H9 (cell line): ENCODE measurements around the gene UTP4. TPM values are rescaled to one million over a fixed set of nuclear protein-coding genes. Genes with fewer than 3 reads are reported as not detected.

ENCODE experiments used
- DNase-seq: peaks from one replicate; pipeline ENCODE4 v3.0.0-alpha.2; 2017
- H2AFZ ChIP-seq: one replicate; pipeline ENCODE4 v1.6.1; 2013; ENCODE audit warnings: mild to moderate bottlenecking, low read length, control low read depth, moderate library complexity
- H2AK5ac ChIP-seq: 2 replicates; pipeline ENCODE4 v1.6.1; 2013; ENCODE audit warnings: low read length, control low read depth, mixed read lengths; ENCODE audit not compliant: insufficient read length
- H2BK120ac ChIP-seq: one replicate; pipeline ENCODE4 v1.6.1; 2013; ENCODE audit warnings: low read depth, mild to moderate bottlenecking, low read length, control low read depth, inconsistent platforms; ENCODE audit not compliant: poor library complexity, severe bottlenecking
- H2BK12ac ChIP-seq: 2 replicates; pipeline ENCODE4 v1.6.1; 2013; ENCODE audit warnings: low read length, control low read depth, mixed read lengths, low read depth; ENCODE audit not compliant: insufficient read length
- H2BK15ac ChIP-seq: 2 replicates; pipeline ENCODE4 v1.6.1; 2013; ENCODE audit warnings: low read depth, low read length, control low read depth
- H2BK20ac ChIP-seq: one replicate; pipeline ENCODE4 v1.6.1; 2013; ENCODE audit warnings: low read depth, mild to moderate bottlenecking, low read length, control low read depth, inconsistent platforms; ENCODE audit not compliant: poor library complexity, severe bottlenecking
- H2BK5ac ChIP-seq: 2 replicates; pipeline ENCODE4 v1.6.1; 2013; ENCODE audit warnings: low read length, control low read depth, mixed read lengths; ENCODE audit not compliant: insufficient read length
- H3K14ac ChIP-seq: 2 replicates; pipeline ENCODE4 v1.6.1; 2013; ENCODE audit warnings: low read length, control low read depth; ENCODE audit not compliant: insufficient read depth
- H3K18ac ChIP-seq: 2 replicates; pipeline ENCODE4 v1.6.1; 2013; ENCODE audit warnings: low read depth, mild to moderate bottlenecking, mixed read lengths, low read length, control low read depth; ENCODE audit not compliant: insufficient read length
- H3K23ac ChIP-seq: 2 replicates; pipeline ENCODE4 v1.6.1; 2013; ENCODE audit warnings: low read length, control low read depth, mixed read lengths, low read depth; ENCODE audit not compliant: insufficient read length
- H3K23me2 ChIP-seq: 2 replicates; pipeline ENCODE4 v1.6.1; 2013; ENCODE audit warnings: low read depth, mild to moderate bottlenecking, mixed read lengths, low read length, control low read depth; ENCODE audit not compliant: insufficient read length, poor library complexity, severe bottlenecking
- H3K27ac ChIP-seq: 2 replicates; pipeline ENCODE4 v1.5.1; 2013; ENCODE audit warnings: low read length, control low read depth, mixed read lengths, low read depth; ENCODE audit not compliant: insufficient read length
- H3K27me3 ChIP-seq: 2 replicates; pipeline ENCODE4 v1.6.1; 2013; ENCODE audit warnings: low read length, control low read depth, inconsistent platforms; ENCODE audit not compliant: insufficient read depth
- H3K4ac ChIP-seq: 2 replicates; pipeline ENCODE4 v1.6.1; 2013; ENCODE audit warnings: low read depth, mild to moderate bottlenecking, control low read depth, inconsistent platforms, low read length, moderate library complexity
- H3K4me1 ChIP-seq: 2 replicates; pipeline ENCODE4 v1.6.1; 2013; ENCODE audit warnings: low read length, control low read depth, inconsistent platforms; ENCODE audit not compliant: insufficient read depth
- H3K4me2 ChIP-seq: 2 replicates; pipeline ENCODE4 v1.6.1; 2013; ENCODE audit warnings: low read length, control low read depth, mixed read lengths; ENCODE audit not compliant: insufficient read length, insufficient read depth
- H3K56ac ChIP-seq: 2 replicates; pipeline ENCODE4 v1.6.1; 2013; ENCODE audit warnings: low read depth, mild to moderate bottlenecking, mixed read lengths, low read length, control low read depth; ENCODE audit not compliant: insufficient read length
- H3K79me1 ChIP-seq: 2 replicates; pipeline ENCODE4 v1.6.1; 2013; ENCODE audit warnings: low read depth, mild to moderate bottlenecking, moderate library complexity, low read length, control low read depth, inconsistent platforms; ENCODE audit not compliant: insufficient read depth, poor library complexity, severe bottlenecking
- H3K79me2 ChIP-seq: 2 replicates; pipeline ENCODE4 v1.6.1; 2013; ENCODE audit warnings: low read length, control low read depth, inconsistent platforms; ENCODE audit not compliant: insufficient read depth
- H3K9ac ChIP-seq: 2 replicates; pipeline ENCODE4 v1.6.1; 2013; ENCODE audit warnings: low read length, control low read depth, mixed read lengths; ENCODE audit not compliant: insufficient read length; ENCODE audit errors: extremely low read depth
- H3K9me3 ChIP-seq: one replicate; pipeline ENCODE4 v1.6.1; 2013; ENCODE audit warnings: low read depth, low read length, inconsistent platforms; ENCODE audit not compliant: control insufficient read depth
- H3T11ph ChIP-seq: one replicate; pipeline ENCODE4 v1.6.1; 2013; ENCODE audit warnings: mild to moderate bottlenecking, low read length, control low read depth, inconsistent platforms
- H4K20me1 ChIP-seq: one replicate; pipeline ENCODE4 v1.6.1; 2013; ENCODE audit not compliant: control insufficient read depth, insufficient read length, insufficient read depth
- H4K5ac ChIP-seq: 2 replicates; pipeline ENCODE4 v1.6.1; 2013; ENCODE audit warnings: low read depth, mild to moderate bottlenecking, mixed read lengths, low read length, control low read depth; ENCODE audit not compliant: insufficient read length
- H4K8ac ChIP-seq: replicated peaks from 2 replicates; pipeline ENCODE4 v1.6.1; 2013; ENCODE audit warnings: low read length, control low read depth, mixed read lengths, low read depth; ENCODE audit not compliant: insufficient read length
- H4K91ac ChIP-seq: 2 replicates; pipeline ENCODE4 v1.6.1; 2013; ENCODE audit warnings: low read depth, mild to moderate bottlenecking, moderate library complexity, mixed read lengths, low read length, control low read depth; ENCODE audit not compliant: insufficient read length
- H3K27ac Mint-ChIP-seq, 3 experiments: 2 replicates in 2 of 3; 3 replicates in 1 of 3; pipeline ENCODE4 v1.8.0; 2020 to 2021; ENCODE audit warnings: mixed read lengths in 3 of 3, mild to moderate bottlenecking in 1 of 3, moderate library complexity in 1 of 3
- H3K27me3 Mint-ChIP-seq: 2 replicates; pipeline ENCODE4 v1.8.0; 2021; ENCODE audit warnings: low read depth, mild to moderate bottlenecking, moderate library complexity, mixed read lengths
- H3K36me3 Mint-ChIP-seq, 3 experiments: 2 replicates in 2 of 3; 3 replicates in 1 of 3; pipeline ENCODE4 v1.8.0; 2020 to 2021; ENCODE audit warnings: low read depth in 3 of 3, mixed read lengths in 3 of 3; ENCODE audit not compliant: insufficient read depth in 1 of 3
- H3K4me1 Mint-ChIP-seq, 2 experiments: 2 replicates each; pipeline ENCODE4 v1.8.0; 2020; ENCODE audit warnings: mixed read lengths in 2 of 2
- H3K4me3 Mint-ChIP-seq, 2 experiments: 2 replicates in 1 of 2; 3 replicates in 1 of 2; pipeline ENCODE4 v1.8.0; 2020 to 2021; ENCODE audit warnings: mild to moderate bottlenecking in 2 of 2, mixed read lengths in 2 of 2, moderate library complexity in 1 of 2
- H3K9me3 Mint-ChIP-seq, 2 experiments: 2 replicates in 1 of 2; 3 replicates in 1 of 2; pipeline ENCODE4 v1.8.0; 2020; ENCODE audit warnings: mild to moderate bottlenecking in 2 of 2, mixed read lengths in 2 of 2, moderate library complexity in 1 of 2
- CTCF ChIP-seq: fragments of 200-600 bp; sonication (generic); conservative IDR thresholded peaks from 3 replicates; pipeline ENCODE4 v1.8.0; 2021; ENCODE audit warnings: antibody characterized with exemption, mild to moderate bottlenecking
- WGBS: extraction: QIAGEN DNeasy Blood & Tissue Kit; methylation state at CpG from one replicate; pipeline ENCODE4 v1.1.7; 2013; ENCODE audit warnings: missing lambda C conversion rate, low lambda C conversion rate, mixed read lengths; ENCODE audit not compliant: insufficient read length; ENCODE audit errors: extremely low coverage; 5-methylcytosine and 5-hydroxymethylcytosine counted together
- total RNA-seq: library from RNA; stranded (reverse); gene quantifications from 2 replicates; pipeline ENCODE4 v1.2.1, GENCODE V29; 2021

Gene UTP4
- total RNA-seq, 1 experiment from 2014 or later = 94.0 TPM

- peak overlapping the region; percentile 2 to 79 (median 31); a peak in 2 of 7 replicates for H3K27ac Mint-ChIP-seq
- no peak overlapping the region for H4K91ac ChIP-seq
- no peak overlapping the region for H2BK120ac ChIP-seq
- no peak overlapping the region for H2BK15ac ChIP-seq
- no peak for TF ChIP-seq CTCF
- no peaks in the 10 kb centered on the region for H3K9me3 ChIP-seq
- no peak overlapping the region for H3K27ac ChIP-seq
- H3K79me1 ChIP-seq = peaks cover 5% of the 10 kb centered on the region
- H3K4me3 Mint-ChIP-seq = no peak overlapping the region
- no peaks in the 10 kb centered on the region for H3K27me3 ChIP-seq
- peaks cover 3% of the 10 kb centered on the region; the same call in 1 of the 2 replicates for H3K79me2 ChIP-seq
- no peak overlapping the region for H2BK20ac ChIP-seq
- no peak overlapping the region for H3K4ac ChIP-seq
- no peak overlapping the region for H3K9ac ChIP-seq
- H4K5ac ChIP-seq = no peak overlapping the region
- no peaks in the 10 kb centered on the region for H3K4me1 Mint-ChIP-seq
- no peak overlapping the region for H3K18ac ChIP-seq
- H2BK5ac ChIP-seq = no peak overlapping the region
- DNase-seq = no peak
- H2BK12ac ChIP-seq = no peak overlapping the region
- no peak overlapping the region for H4K8ac ChIP-seq
- no peak overlapping the region for H3K4me2 ChIP-seq
- no peaks in the 10 kb centered on the region for H3K23me2 ChIP-seq
- no peaks in the 10 kb centered on the region; a peak in 1 of 7 replicates for H3K36me3 Mint-ChIP-seq
- H2AK5ac ChIP-seq = no peak overlapping the region
- no peak overlapping the region for H2AFZ ChIP-seq
- H3K14ac ChIP-seq = no peak overlapping the region
- no peaks in the 10 kb centered on the region for H3K4me1 ChIP-seq
- H4K20me1 ChIP-seq = no peaks in the 10 kb centered on the region
- H3K23ac ChIP-seq = no peak overlapping the region
- no CpG with 5 or more reads among the region's 2 CpGs for WGBS
- H3K56ac ChIP-seq = no peak overlapping the region
- no peaks in the 10 kb centered on the region for H3K27me3 Mint-ChIP-seq
- no peak overlapping the region for H3T11ph ChIP-seq
- H3K9me3 Mint-ChIP-seq = no peaks in the 10 kb centered on the region
Measured at GRCh38 chr16:69201787-69202186, 69.3 kb downstream of the UTP4 start.
